ENCODE data around the gene FBXO2.

FBXO2 gene

GRCh38 chr1:11654137-11654938 lies at the start of gene FBXO2, which contains the start of gene FBXO44:
FBXO2 (minus strand) TSS chr1:11654429; CDS start chr1:11654340, 89 bp downstream.
FBXO44 (plus strand) TSS chr1:11654877; CDS start chr1:11655836, 959 bp downstream.
- DNase-seq (ENCODE audit: low spot score) = peak; percentile 55

- DNase-seq (ENCODE audit: low spot score) = no peak
Measured at GRCh38 chr1:11703357-11704193, 49.3 kb upstream of the FBXO2 start.

GRCh38 chr1:11701981-11702803 lies 48.0 kb upstream of the FBXO2 start:
- no peak for DNase-seq (ENCODE audit: low spot score)

- DNase-seq (ENCODE audit: low spot score) = no peak
Measured at GRCh38 chr1:11701551-11701961, 47.3 kb upstream of the FBXO2 start.

GRCh38 chr1:11700601-11701467 lies 46.6 kb upstream of the FBXO2 start:
- no peak for DNase-seq (ENCODE audit: low spot score)

- no peak for DNase-seq (ENCODE audit: low spot score)
Measured at GRCh38 chr1:11697893-11698210, 43.6 kb upstream of the FBXO2 start.

GRCh38 chr1:11697188-11697892 lies 43.1 kb upstream of the FBXO2 start:
- DNase-seq (ENCODE audit: low spot score) = no peak

- DNase-seq (ENCODE audit: low spot score) = no peak
Measured at GRCh38 chr1:11695861-11696260, 41.6 kb upstream of the FBXO2 start.

GRCh38 chr1:11693917-11694316 lies 39.7 kb upstream of the FBXO2 start:
- no peak for DNase-seq (ENCODE audit: low spot score)

- peak; percentile 64 for DNase-seq (ENCODE audit: low spot score)
Measured at GRCh38 chr1:11693024-11693590, 38.9 kb upstream of the FBXO2 start.

GRCh38 chr1:11691928-11692711 lies 37.9 kb upstream of the FBXO2 start:
- no peak for DNase-seq (ENCODE audit: low spot score)

- DNase-seq (ENCODE audit: low spot score) = no peak
Measured at GRCh38 chr1:11691302-11691914, 37.2 kb upstream of the FBXO2 start, which contains the start of gene DRAXIN. DRAXIN (plus strand) TSS chr1:11691710; CDS start chr1:11706259, 14,549 bp downstream.

- DNase-seq (ENCODE audit: low spot score) = no peak
Measured at GRCh38 chr1:11690397-11691301, 36.4 kb upstream of the FBXO2 start.

- DNase-seq (ENCODE audit: low spot score) = no peak
Measured at GRCh38 chr1:11688506-11688905, 34.3 kb upstream of the FBXO2 start.

- no peak for DNase-seq (ENCODE audit: low spot score)
Measured at GRCh38 chr1:11685210-11685752, 31.1 kb upstream of the FBXO2 start.

GRCh38 chr1:11684070-11684469 lies 29.8 kb upstream of the FBXO2 start:
- DNase-seq (ENCODE audit: low spot score) = no peak

GRCh38 chr1:11682799-11683198 lies 28.6 kb upstream of the FBXO2 start:
- no peak for DNase-seq (ENCODE audit: low spot score)

Data from CD4-positive, alpha-beta T cell treated with Interleukin-2 at 100 ng/mL for 4 hours (primary cell).